H1 (cell line): ENCODE measurements around the gene KLHL29. TPM values are rescaled to one million over a fixed set of nuclear protein-coding genes. Genes with fewer than 3 reads are reported as not detected.

ENCODE experiments used
- CTCF ChIA-PET: fragments of 300-600 bp; sonication (Branson Sonifier 250); formaldehyde crosslinking; loops from one replicate; lab custom pipeline; 2021; ENCODE audit not compliant: partially characterized antibody; lab: Charles Lee
- POLR2A ChIA-PET: fragments of 300-600 bp; sonication (Branson Sonifier 250); formaldehyde crosslinking; loops from one replicate; lab custom pipeline; 2021; ENCODE audit warnings: inconsistent platforms; ENCODE audit not compliant: partially characterized antibody; lab: Charles Lee
- DNase-seq, 2 experiments: peaks; one replicate each; pipeline versions ENCODE4 v3.0.0 to v3.0.0-alpha.2; 2010 to 2022; ENCODE audit warnings: low spot score in 2 of 2, low read depth in 1 of 2, mixed read lengths in 1 of 2
- FAIRE-seq: peaks from 2 replicates; lab custom pipeline; 2011; peaks lifted over from hg19 to GRCh38; lab: Jason Lieb, UNC
- H2AFZ ChIP-seq: 2 replicates; pipeline ENCODE4 v1.8.1; 2012; ENCODE audit warnings: low read length, inconsistent platforms
- H2AK5ac ChIP-seq: 2 replicates; pipeline ENCODE4 v1.6.1; 2013; ENCODE audit warnings: low read depth, low read length
- H2BK120ac ChIP-seq: replicated peaks from 2 replicates; pipeline ENCODE3; 2013; ENCODE audit warnings: low read depth, low read length, inconsistent platforms
- H2BK12ac ChIP-seq: 2 replicates; pipeline ENCODE4 v1.6.1; 2013; ENCODE audit warnings: low read depth, low read length
- H2BK15ac ChIP-seq: 2 replicates; pipeline ENCODE4 v1.6.1; 2013; ENCODE audit warnings: low read length
- H2BK20ac ChIP-seq: 2 replicates; pipeline ENCODE4 v1.6.1; 2013; ENCODE audit warnings: low read length
- H2BK5ac ChIP-seq: 2 replicates; pipeline ENCODE4 v1.6.1; 2013; ENCODE audit warnings: low read depth, low read length
- H3K14ac ChIP-seq: 2 replicates; pipeline ENCODE4 v1.6.1; 2013; ENCODE audit warnings: inconsistent platforms; ENCODE audit not compliant: insufficient read length
- H3K18ac ChIP-seq: 2 replicates; pipeline ENCODE4 v1.6.1; 2013; ENCODE audit warnings: low read length; ENCODE audit errors: extremely low read depth
- H3K23ac ChIP-seq: 2 replicates; pipeline ENCODE4 v1.6.1; 2013; ENCODE audit warnings: inconsistent platforms; ENCODE audit not compliant: insufficient read length
- H3K23me2 ChIP-seq: 2 replicates; pipeline ENCODE4 v1.6.1; 2013; ENCODE audit warnings: low read depth, low read length
- H3K27ac ChIP-seq: 2 replicates; pipeline ENCODE4 v1.6.1; 2011; ENCODE audit warnings: low read depth, low read length, inconsistent platforms
- H3K27me3 ChIP-seq, 4 experiments: replicated peaks in 1 of 4; 1 replicate in 1 of 4; 2 replicates in 3 of 4; pipeline versions ENCODE4 v1.6.1 to v1.8.1; 2011 to 2013; ENCODE audit warnings: low read length in 3 of 4, mild to moderate bottlenecking in 3 of 4, inconsistent platforms in 2 of 4, mixed read lengths in 2 of 4, moderate library complexity in 1 of 4; ENCODE audit not compliant: control insufficient read depth in 3 of 4, insufficient read depth in 3 of 4; ENCODE audit errors: extremely low read depth in 1 of 4
- H3K36me3 ChIP-seq, 4 experiments: 2 replicates each; pipeline versions ENCODE4 v1.6.1 to v1.8.1; 2011 to 2013; ENCODE audit warnings: mild to moderate bottlenecking in 4 of 4, low read length in 3 of 4, moderate library complexity in 2 of 4, control low read depth in 1 of 4, inconsistent platforms in 1 of 4; ENCODE audit not compliant: insufficient read depth in 4 of 4, control insufficient read depth in 2 of 4
- H3K4ac ChIP-seq: replicated peaks from 2 replicates; pipeline ENCODE3; 2013; ENCODE audit warnings: low read length, low read depth, mixed read lengths, inconsistent platforms; ENCODE audit not compliant: insufficient read length
- H3K4me1 ChIP-seq, 4 experiments: replicated peaks in 1 of 4; 1 replicate in 1 of 4; 2 replicates in 3 of 4; pipeline versions ENCODE4 v1.6.1 to v1.8.1; 2011 to 2013; ENCODE audit warnings: low read length in 3 of 4, inconsistent platforms in 2 of 4, mixed read lengths in 1 of 4; ENCODE audit not compliant: insufficient read depth in 4 of 4, control insufficient read depth in 3 of 4
- H3K4me2 ChIP-seq, 2 experiments: 2 replicates each; pipeline versions ENCODE4 v1.6.1 to v1.8.1; 2011 to 2013; ENCODE audit warnings: low read depth in 2 of 2, low read length in 2 of 2, control low read depth in 1 of 2, inconsistent platforms in 1 of 2, mild to moderate bottlenecking in 1 of 2; ENCODE audit not compliant: insufficient read depth in 1 of 2
- H3K4me3 ChIP-seq, 4 experiments: fragments of 200-600, 300-600 bp in 1 of 4; sonication (generic), shearing (Covaris generic), sonication (Bioruptor Twin) in 1 of 4; 2 replicates each; pipeline versions ENCODE4 v1.5.1 to v1.8.1; 2011 to 2016; ENCODE audit warnings: low read length in 4 of 4, low read depth in 3 of 4, control low read depth in 2 of 4, inconsistent platforms in 2 of 4, mild to moderate bottlenecking in 2 of 4, mixed read lengths in 1 of 4, moderate library complexity in 1 of 4; ENCODE audit not compliant: insufficient read depth in 2 of 4; ENCODE audit errors: extremely low read depth in 1 of 4
- H3K56ac ChIP-seq: replicated peaks from 2 replicates; pipeline ENCODE3; 2013; ENCODE audit warnings: low read depth, mild to moderate bottlenecking, mixed read lengths, low read length, inconsistent platforms; ENCODE audit not compliant: insufficient read length
- H3K79me1 ChIP-seq: 2 replicates; pipeline ENCODE4 v1.6.1; 2013; ENCODE audit warnings: low read depth, low read length, control low read depth
- H3K79me2 ChIP-seq, 2 experiments: 2 replicates each; pipeline versions ENCODE4 v1.6.1 to v1.8.1; 2012 to 2013; ENCODE audit warnings: low read length in 2 of 2, mild to moderate bottlenecking in 2 of 2, inconsistent platforms in 1 of 2; ENCODE audit not compliant: insufficient read depth in 2 of 2, control insufficient read depth in 1 of 2
- H3K9ac ChIP-seq, 4 experiments: replicated peaks in 1 of 4; 1 replicate in 1 of 4; 2 replicates in 3 of 4; pipeline versions ENCODE4 v1.6.1 to v1.8.1; 2011 to 2013; ENCODE audit warnings: low read depth in 3 of 4, low read length in 3 of 4, control low read depth in 2 of 4, mild to moderate bottlenecking in 2 of 4, moderate library complexity in 2 of 4, inconsistent platforms in 1 of 4; ENCODE audit errors: extremely low read depth in 1 of 4
- H3K9me3 ChIP-seq, 2 experiments: 2 replicates each; pipeline versions ENCODE4 v1.6.1 to v1.8.1; 2012 to 2013; ENCODE audit warnings: mild to moderate bottlenecking in 2 of 2, moderate library complexity in 2 of 2, control low read depth in 1 of 2, inconsistent platforms in 1 of 2, low read depth in 1 of 2, low read length in 1 of 2, mixed read lengths in 1 of 2; ENCODE audit not compliant: insufficient read depth in 2 of 2
- H4K20me1 ChIP-seq, 2 experiments: replicated peaks in 1 of 2; 2 replicates each; pipeline versions ENCODE3 to v1.8.1; 2011 to 2013; ENCODE audit warnings: inconsistent platforms in 2 of 2, low read length in 2 of 2, mild to moderate bottlenecking in 1 of 2; ENCODE audit not compliant: insufficient read depth in 2 of 2, control insufficient read depth in 1 of 2
- H4K5ac ChIP-seq: 2 replicates; pipeline ENCODE4 v1.6.1; 2013; ENCODE audit warnings: low read length, low read depth, mixed read lengths, inconsistent platforms; ENCODE audit not compliant: insufficient read length
- H4K8ac ChIP-seq: 2 replicates; pipeline ENCODE4 v1.8.0; 2013; ENCODE audit warnings: mild to moderate bottlenecking, moderate library complexity, low read length, inconsistent platforms; ENCODE audit not compliant: insufficient read depth; ENCODE audit errors: extremely low read depth
- H4K91ac ChIP-seq: replicated peaks from 2 replicates; pipeline ENCODE3; 2013; ENCODE audit warnings: low read length, mixed read lengths, inconsistent platforms; ENCODE audit not compliant: insufficient read length
- ATF2 ChIP-seq: IDR thresholded peaks from 2 replicates; pipeline ENCODE4 v1.6.1; 2012; ENCODE audit warnings: low read length, inconsistent platforms
- CHD2 ChIP-seq: IDR thresholded peaks from 2 replicates; pipeline ENCODE4 v1.6.1; 2012; ENCODE audit warnings: low read length, improper control_type of control experiment
- MAX ChIP-seq: IDR thresholded peaks from 2 replicates; pipeline ENCODE4 v1.6.1; 2012; ENCODE audit warnings: inconsistent platforms
- POU5F1 ChIP-seq: IDR thresholded peaks from 2 replicates; pipeline ENCODE4 v1.6.1; 2011; ENCODE audit warnings: low read depth, mild to moderate bottlenecking, low read length, moderate library complexity
- SP1 ChIP-seq: IDR thresholded peaks from 2 replicates; pipeline ENCODE4 v1.6.1; 2011; ENCODE audit warnings: low read depth, low read length
- ZNF274 ChIP-seq: IDR thresholded peaks from 2 replicates; pipeline ENCODE4 v1.7.0; 2012; ENCODE audit warnings: low read length, borderline replicate concordance; ENCODE audit errors: extremely low read depth
- WGBS, 2 experiments: shearing (Covaris generic) in 1 of 2; methylation state at CpG; one replicate each; pipeline versions ENCODE4 v1.1.6 to v1.1.7; 2013 to 2015; ENCODE audit warnings: low lambda C conversion rate in 2 of 2, mixed read lengths in 2 of 2, inconsistent platforms in 1 of 2, low coverage in 1 of 2, missing lambda C conversion rate in 1 of 2; ENCODE audit not compliant: insufficient replicate concordance in 2 of 2, insufficient coverage in 1 of 2, insufficient read length in 1 of 2; ENCODE audit errors: extremely low coverage in 1 of 2, missing lambda C conversion rate in 1 of 2; 5-methylcytosine and 5-hydroxymethylcytosine counted together
- polyA plus RNA-seq, 7 experiments: library from polyadenylated mRNA; depleted of rRNA in 3 of 7; stranded (reverse) in 5 of 7; unstranded in 2 of 7; fragments of >200 nt in 5 of 7; fragments of 200-250 nt in 2 of 7; gene quantifications; 1 replicate in 5 of 7; 2 replicates in 1 of 7; 4 replicates in 1 of 7; pipeline versions ENCODE4 v1.2.1 to v1.2.3, GENCODE V29; 2011 to 2013; ENCODE audit warnings: missing spikeins in 2 of 7, mixed read lengths in 2 of 7
- total RNA-seq: library from RNA; stranded (reverse); fragmentation: NEBNext Ultra II Directional; extraction: Animal tissue kit (Norgen Biotek cat#: 25700); gene quantifications from 2 replicates; pipeline ENCODE4 v1.2.1, GENCODE V29; 2021

KLHL29 gene
- total and polyA plus RNA-seq, 2 of the 8 experiments (the other 6 are each of a cell fraction or from before 2014, with no cell fraction given) = 1.1 to 4.7 TPM

- H3K9me3 ChIP-seq = no peaks in the 10 kb centered on the region
- H2AFZ ChIP-seq = no peak overlapping the region
- no peak overlapping the region for H2BK12ac ChIP-seq
- H4K91ac ChIP-seq = no peak overlapping the region
- no peaks in the 10 kb centered on the region for H3K79me1 ChIP-seq
- FAIRE-seq = no peak
- CTCF ChIA-PET = interaction anchor here (0.5 to 1.5 kb wide), 3 partner anchors 9 to 53 kb away, joined by 3 to 7 read pairs (median 4); no protein-coding TSS in a partner anchor
- H2BK15ac ChIP-seq = no peak overlapping the region
- no peak overlapping the region for H3K23ac ChIP-seq
- POLR2A ChIA-PET = interaction anchor here (0.7 kb wide), 1 partner anchor 157 kb away, joined by 3 read pairs; no protein-coding TSS in a partner anchor
- WGBS, 2 experiments = 56% methylated on average over 1 of the region's 1 CpG; no CpG with 5 or more reads in 1 of the 2 experiments
- TF ChIP-seq POU5F1 = no peak
- no peak for TF ChIP-seq ZNF274
- no peak for TF ChIP-seq CHD2
- TF ChIP-seq ATF2 = no peak
- TF ChIP-seq MAX = no peak
- no peak for TF ChIP-seq SP1
- H3K4me2 ChIP-seq = no peak overlapping the region
- H2BK120ac ChIP-seq = no peak overlapping the region
- H3K4me1 ChIP-seq = no peaks in the 10 kb centered on the region; a peak in 1 of 7 replicates
- H3K4ac ChIP-seq = no peak overlapping the region
- H4K5ac ChIP-seq = no peak overlapping the region
- no peak for DNase-seq
- H3K79me2 ChIP-seq = no peaks in the 10 kb centered on the region
- H3K18ac ChIP-seq = no peak overlapping the region
- no peak overlapping the region for H3K14ac ChIP-seq
- H4K20me1 ChIP-seq = no peaks in the 10 kb centered on the region
- no peaks in the 10 kb centered on the region for H3K36me3 ChIP-seq
- H3K27ac ChIP-seq = no peak overlapping the region
- H3K9ac ChIP-seq = no peak overlapping the region
- no peak overlapping the region for H2BK20ac ChIP-seq
- no peak overlapping the region for H4K8ac ChIP-seq
- H2BK5ac ChIP-seq = no peak overlapping the region
- H3K27me3 ChIP-seq = peaks cover 0 to 14% (median 11%) of the 10 kb centered on the region in 4 experiments; a peak in 5 of 7 replicates
- H3K4me3 ChIP-seq = no peak overlapping the region
- H3K56ac ChIP-seq = no peak overlapping the region
- no peak overlapping the region for H2AK5ac ChIP-seq
- H3K23me2 ChIP-seq = no peaks in the 10 kb centered on the region
Measured at GRCh38 chr2:23363831-23364230, 21.1 kb upstream of the KLHL29 start.
